Activated CD8-positive, alpha-beta memory T cell treated with anti-CD3 and anti-CD28 coated beads, Interleukin-2, amount 50 U/mL, for 24 hours (primary cell): Measurements from ENCODE around the gene DLGAP5.

Experiments used
- DNase-seq: peaks from one replicate; pipeline ENCODE4 v3.0.0-alpha.2; 2020; ENCODE audit errors: extremely low read depth

Gene DLGAP5

DNA sequence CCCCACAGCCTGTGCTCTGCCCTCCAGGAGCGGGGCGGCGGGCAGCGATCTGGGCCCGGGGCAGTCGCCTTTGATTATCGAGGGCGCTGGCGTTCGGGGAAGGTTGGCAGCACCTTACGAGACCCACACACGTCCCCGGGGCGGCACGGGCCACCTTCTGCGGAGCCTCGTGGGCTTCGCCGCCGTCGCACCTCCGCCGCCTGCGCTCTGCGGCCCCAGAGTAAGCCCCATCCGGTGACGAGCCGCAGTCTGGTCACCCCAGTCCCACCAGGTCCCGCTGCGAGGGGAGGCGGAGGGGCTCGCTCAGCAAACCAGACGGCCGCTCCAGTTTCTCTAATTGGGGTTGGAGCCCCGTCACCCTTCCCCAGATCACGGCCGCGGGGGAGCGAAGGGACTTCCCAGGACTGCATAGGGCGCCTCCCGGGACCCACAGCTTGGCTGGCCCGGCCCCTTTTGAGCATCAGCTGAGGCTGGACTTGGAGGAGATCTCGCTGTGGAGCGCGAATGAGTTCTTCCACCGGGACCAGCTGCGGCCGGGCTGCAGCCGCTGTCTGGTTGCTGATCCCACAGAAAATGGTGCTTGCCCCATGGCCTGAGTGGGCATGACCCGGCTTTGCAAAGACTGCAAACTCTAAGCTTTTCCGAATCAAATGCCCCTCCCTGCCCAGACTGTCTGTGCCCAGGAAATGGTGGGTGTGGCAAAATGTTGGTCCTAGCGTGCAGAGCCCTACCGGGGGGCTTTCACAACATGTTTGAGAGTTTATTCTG lies 61.8 kb downstream of the DLGAP5 start:
- DNase-seq: no peak

DNA sequence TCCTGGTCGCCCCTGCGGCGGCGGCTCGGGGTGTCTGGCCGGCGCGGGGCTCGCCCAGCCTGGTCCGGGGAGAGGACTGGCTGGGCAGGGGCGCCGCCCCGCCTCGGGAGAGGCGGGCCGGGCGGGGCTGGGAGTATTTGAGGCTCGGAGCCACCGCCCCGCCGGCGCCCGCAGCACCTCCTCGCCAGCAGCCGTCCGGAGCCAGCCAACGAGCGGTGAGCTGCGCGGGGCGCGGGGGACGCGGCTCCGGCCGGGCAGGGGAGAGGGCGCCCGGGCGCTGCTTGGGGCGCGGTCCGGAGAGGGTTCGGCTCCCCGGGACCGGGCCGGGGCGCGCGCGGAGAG lies 62.3 kb downstream of the DLGAP5 start, which contains the start of gene LGALS3:
Gene LGALS3 (plus strand): TSS at position 167 of the 342 bp plus-strand sequence. CDS start 8,122 bp downstream, outside the sequence.
- DNase-seq: no peak

DNA sequence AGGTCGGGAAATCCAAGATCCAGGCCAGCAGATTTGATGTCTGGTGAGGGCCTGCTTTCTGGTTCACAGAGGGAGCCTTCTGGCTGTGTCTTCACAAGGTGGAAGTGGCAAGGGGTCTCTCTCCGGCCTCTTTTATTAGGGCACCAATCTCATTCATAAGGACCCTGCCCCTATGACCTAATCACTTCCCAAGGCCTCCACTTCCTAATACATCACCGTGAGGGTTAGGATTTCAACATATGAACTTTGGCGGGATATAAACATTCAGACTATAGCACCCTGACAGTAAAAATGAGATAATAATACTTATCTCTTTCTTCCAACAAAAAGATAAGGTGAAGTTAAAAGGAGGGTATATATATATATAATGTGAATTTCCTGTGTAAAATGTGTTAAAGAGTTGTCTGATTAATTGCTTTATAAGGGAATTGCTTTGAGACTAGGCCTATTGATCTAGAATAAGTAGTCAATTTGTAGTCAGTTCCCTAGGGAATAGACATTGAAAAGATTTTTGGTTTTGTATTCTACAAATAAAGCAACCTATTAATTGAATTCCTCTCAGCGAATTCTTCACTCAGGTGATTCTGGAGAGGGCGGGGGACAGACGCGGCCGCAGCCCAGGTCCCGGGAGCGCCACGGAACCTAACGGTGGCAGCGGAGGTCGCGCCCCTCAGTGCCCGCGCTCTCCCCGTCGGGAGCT lies 62.8 kb downstream of the DLGAP5 start:
- no peak for DNase-seq

DNA sequence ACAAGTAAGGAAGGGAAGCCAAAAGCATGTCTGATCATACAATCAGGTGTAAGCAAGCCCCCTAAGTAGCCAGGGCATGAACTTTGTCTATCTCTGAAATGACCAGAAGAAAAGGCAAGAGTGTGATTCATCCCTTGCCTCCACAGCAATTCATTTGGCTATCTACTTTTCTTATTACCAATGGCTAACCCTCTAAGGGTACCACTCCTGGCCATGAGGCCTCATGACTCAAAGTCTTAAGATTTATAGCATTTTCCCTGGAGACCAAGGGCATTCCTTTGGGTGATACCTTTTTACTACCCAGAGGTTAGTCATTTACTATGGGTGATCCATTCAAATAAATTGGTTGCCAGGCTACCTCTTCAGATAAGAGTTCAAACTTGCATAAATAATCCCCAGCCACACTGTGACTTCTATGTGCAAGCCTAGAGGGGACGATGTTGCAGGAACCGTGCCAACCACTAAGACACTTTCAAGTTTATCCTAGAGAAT lies 63.9 kb downstream of the DLGAP5 start:
- DNase-seq: no peak

DNA sequence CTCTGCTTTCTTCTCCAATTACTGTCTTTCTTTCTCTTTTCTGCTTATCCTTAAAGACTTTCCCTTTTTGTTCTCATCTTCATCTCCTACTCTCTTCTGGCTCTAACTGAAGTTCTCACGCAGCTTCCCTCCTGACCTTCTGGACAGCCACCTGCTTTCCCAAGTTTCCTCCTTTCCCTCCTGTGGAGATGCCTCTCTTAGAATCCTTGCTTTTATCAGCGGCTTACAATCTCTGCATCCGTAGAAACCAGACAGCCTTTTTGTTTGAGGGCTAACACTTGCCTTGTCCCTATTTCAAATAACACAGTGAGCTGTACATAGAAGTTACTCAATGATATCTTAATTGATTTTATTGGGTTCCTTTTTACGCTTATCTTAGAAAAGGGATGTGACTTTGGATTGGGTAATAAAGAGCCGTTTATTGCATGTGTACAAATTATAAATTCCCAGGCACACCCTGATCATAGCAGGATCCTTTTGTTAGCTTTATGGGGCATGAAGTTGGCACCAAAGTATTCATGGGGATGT lies 64.4 kb downstream of the DLGAP5 start:
- DNase-seq: no peak

DNA sequence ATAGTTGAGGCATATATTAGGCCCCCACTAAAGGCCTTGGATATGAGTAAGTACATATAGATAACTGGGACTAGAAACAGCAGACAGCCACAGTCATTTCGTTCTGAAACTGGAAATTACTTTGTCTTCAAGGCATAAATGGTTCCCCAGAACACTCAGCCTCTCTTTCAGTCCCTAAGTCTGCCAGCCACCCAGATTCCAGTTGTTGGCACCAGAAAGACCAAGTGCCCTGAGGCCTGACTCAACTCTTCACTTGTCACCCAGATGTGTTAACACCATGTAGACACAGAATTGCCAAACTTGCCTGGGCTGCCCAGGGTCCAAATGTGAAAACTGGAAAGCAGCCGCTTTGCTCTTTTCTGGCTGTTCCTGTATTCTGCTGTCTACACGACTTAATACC lies 65.4 kb downstream of the DLGAP5 start:
- no peak for DNase-seq

DNA sequence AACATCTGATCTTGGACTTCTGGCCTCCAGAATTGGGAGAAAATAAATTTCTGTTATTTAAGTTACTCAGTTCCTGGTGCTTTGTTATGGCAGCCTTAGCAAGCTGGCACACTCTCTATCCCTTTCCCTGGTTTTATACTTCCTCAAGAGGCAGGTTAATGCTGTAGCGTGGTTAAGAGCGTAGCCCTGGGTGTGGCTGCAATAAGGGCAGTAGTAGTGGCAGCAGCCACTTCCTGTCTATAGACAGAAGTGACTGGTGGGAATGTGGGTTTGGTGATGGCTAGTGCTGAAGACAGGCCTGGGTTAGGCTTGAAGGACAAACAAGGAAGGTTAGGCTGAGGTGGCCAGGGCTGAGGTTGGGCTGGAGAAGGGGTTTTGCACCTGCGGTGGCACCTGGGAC lies 66.0 kb downstream of the DLGAP5 start:
- no peak for DNase-seq

DNA sequence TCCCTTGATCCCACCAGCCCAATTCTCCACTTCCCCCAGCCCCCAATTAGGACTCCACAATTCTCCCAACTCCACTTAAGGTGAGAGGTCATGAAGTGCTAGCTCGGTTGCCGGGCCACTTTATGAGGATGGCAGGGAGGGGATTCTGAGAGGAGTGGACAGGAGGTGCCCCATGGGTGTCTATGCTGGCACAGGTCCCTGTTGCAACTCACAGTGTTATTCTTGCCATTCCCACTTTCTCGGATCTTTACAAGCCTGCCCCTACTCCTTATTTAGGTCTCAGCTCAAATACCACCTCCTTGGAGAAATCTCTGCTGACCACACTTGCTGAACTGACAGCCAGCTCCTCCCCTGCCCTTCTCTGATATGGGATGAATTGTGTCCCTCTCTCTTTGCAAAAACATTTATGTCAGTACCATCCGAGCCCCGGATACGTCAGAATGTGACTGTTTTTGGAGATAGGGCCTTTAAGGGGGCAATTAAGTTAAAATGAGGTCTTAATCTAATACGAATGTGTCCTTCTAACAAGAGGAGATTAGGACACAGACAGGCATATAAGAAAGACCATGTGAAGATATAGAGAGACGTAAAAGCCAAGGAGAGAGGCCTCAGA lies 66.5 kb downstream of the DLGAP5 start:
- no peak for DNase-seq

DNA sequence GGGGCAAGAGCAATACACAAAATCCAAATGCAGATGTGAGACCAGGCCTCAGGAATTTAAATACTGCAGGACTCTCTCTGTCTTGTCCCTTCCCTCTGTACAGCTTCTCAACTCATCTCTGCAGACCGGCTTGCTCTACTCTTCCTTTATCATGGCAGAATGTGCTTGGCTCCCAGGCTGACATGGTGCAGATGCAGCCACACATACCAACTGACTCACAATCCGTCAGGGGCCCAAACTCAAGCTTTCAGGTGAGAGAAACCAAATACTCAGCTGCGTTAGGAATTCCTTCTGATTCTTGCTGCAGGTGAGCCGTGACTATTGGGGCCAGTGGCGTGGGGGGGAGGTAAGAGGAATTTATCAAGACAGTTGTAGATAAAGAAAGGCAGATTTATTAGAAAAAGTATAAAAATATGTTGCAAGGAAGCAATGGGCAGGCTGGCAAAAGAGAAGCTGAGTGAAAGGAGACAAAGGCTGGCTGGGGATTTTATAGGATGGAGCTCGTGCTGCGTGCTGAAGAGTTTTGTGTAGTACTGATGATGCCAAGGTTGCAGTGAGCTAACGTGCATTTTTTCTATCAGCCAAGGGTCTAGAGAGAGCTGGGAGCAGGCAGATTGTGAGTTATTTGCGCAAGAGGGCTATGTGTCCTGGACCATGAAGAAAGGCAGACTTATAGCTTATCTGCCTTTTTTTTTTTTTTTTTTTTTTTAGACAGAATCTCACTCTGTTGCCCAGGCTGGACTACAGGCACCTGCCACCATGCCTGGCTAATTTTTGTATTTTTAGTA lies 67.3 kb downstream of the DLGAP5 start:
- DNase-seq: no peak

DNA sequence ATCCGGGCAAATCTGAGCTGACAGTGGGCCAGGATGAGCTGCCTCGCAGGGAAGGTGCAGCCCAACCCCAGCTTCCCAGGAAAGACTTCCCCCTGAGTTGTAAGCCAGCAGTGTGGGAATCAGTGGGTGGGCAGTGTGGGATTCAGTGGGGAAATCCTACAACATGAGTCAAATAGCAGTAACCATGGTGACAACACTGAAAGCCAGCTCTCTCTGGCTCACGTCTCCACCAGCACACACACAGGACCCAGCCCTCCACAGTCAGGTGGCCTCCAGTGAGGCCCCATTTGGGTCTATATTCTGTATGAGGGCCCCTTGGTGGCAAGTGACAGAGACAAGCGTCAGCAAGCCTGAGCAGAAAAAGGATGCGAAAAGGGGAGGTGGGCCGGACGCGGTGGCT lies 68.3 kb downstream of the DLGAP5 start:
- DNase-seq: no peak

DNA sequence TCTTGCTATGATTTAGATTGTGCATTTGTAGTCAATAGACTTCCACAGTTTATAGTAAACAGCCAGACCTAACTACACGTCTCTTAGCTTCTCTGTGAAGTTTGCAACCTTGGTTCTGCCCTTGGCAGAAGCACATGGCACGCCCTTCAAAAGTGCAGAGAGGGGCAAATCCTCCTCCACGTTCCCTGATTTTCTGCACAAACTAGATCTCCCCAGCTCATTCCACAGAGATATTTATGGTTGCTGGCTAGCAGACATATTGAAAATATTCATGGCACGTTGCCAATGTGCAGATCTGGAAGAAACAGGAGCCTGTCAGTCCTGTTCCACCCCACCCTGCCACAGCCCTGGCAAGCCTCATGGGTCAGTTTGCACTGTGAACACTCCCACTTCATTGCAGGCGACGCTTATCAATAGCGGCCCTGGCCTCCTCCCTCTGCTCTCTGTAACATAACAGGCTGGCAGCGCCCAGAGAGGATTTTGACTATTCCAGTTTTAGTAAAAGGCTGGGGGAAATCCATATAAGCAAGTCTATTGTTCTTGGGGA lies 68.9 kb downstream of the DLGAP5 start:
- no peak for DNase-seq

DNA sequence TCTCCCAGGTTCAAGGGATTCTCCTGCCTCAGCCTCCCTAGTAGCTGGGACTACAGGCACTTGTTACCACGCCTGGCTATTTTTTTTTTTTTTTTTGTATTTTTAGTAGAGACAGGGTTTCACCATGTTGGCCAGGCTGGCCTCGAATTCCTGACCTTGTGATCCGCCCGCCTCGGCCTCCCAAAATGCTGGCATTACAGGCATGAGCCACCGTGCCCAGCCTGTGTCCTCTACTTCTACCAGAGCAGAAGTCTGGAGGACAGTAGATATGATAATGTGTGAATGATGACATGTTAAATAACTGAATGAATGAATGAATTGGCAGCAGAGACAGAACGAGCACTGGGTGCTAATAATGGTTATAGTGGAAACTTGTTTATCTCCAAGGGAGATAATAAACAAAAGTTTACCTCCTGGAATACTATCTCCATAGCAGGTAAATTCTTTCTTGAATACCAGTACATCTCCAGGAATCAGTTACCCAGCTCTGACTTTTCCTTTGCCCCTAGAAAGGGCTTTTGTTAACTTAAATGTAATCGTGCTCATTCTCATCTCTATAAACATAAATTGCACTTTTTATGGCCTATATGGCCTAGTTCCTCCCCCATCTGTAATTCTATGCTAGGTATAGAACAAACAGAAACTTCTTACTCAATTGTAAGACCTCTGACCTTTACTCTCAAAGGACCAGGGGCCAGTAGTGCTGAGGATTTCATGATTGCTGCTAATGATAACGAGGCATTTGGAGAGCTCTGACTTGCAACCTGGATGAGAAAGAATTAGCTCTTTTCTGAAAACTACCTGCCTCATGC lies 69.6 kb downstream of the DLGAP5 start:
- no peak for DNase-seq

DNA sequence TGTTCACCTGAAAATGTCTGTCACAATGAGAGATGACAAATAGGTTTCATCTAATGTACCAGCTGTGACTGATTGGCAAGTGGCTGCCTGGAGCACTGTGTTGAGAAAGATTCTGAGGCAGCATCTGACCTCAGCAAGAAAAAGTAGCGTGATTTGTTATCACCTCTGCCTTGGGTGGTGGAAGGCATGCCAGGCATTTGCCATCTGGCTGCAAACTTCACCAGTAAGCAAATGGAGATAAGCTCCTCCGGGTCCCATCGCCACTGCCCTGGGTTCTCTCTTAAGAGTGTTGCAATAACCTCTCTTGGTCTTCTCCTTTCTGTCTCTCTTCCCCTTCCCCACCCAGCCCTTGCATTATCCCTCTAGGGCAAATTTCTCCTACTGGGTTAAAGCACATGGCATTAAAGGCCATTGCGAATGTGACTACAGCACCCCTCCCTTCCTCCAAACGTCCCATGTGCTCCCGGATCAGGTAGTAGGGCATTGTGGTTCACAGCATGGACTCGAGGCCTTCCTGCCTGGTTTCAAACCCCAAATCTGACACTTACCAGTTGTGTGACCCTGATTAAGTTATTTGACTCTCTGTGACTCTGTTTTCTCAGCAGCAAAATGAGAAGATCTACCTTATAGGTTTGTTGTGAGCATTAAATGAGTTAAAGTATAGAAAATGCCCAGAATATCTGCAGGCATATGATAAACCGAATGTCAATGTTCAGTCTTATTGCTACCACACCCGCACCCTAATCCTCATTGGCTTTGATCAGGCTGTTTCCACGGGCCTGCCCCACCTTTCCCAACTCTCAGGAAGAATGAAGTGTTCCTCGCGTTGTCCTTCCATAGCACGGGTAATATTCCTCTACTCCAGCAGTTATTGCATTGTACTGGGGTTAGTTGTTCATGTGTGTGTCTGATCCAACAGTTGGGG lies 70.6 kb downstream of the DLGAP5 start:
- DNase-seq: no peak

DNA sequence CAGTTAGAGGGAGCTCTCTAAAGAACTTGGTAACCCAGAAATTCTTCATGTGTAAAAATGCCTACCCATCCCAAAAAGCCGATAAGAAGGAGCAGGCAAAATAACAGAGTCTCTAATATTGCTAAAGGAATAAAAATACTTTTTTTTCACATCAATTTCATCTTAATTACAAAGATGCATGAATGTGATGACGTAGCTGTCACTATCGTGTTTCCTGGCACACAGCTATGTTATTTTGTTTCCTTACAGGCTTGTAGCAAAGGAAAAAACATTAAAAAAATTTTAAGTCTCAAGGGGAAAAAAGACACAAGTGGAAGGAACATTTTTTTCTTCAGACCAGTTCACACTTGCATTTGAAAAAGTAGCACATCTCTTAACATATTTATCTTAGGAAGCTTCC lies 72.6 kb downstream of the DLGAP5 start:
- DNase-seq: no peak

DNA sequence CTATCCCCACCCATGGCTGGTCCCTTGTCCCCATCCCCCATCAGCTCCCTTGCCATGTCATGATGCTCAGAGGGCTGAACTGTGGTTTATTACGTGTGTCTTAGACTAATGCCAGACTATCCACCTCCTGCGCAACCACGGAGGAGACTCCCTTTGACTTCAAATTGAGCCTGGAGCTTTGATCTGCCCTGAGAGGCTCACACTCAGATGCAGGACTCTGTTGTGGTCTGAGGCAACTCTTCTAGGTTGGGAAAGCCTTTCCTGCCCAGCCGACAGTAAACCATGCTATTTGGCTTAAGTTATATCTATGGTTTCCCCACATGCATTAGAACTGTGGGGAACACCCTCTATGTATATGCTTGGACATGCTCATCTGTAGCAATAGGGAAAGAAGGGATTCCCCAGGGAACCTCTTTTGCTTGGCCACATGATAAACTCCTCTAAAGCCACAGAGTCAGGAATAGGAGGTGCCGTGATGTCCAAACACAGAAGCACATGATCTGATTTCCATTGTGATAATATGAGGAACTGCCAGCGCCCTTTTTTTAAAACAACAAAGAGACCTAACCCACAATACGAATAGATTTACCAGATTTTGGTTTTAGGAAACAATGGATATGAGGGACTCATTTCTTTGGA lies 73.5 kb downstream of the DLGAP5 start:
- no peak for DNase-seq

DNA sequence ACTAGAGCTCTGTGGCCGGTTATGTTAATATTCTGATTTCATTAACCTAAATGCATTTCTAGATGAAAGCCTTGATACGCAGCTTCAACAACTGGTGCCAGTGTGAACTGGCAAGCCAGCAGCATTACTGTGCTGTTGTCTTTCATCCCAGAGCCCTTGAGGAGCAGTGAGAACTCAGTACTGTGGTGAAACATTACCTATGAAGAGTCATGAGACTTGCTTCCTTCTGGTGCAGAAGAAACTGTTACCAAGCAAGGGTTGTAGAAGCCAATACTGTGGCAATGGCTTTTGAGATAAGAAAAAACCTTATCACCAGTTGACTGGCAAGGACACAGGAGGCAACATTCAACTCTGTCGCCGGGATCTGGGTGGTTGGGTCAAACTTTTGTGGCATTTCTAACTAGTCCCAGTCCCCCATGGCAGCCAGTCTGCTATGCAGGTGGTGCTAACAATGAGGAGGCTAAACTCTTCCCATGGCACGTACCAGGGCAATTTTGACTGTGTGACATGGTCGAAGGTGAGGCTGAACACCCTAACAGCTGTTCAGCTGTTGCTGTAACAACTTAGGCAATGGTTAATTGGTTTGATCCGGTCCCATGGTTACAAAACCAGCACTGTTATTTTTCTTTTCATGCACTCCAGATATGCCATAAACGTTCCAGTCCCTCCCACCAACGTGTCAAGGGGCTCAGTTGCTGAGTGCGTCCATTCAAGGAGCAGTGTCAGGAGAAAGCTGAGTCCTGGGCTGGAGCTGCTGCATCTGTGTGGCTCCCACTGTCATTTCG lies 74.9 kb downstream of the DLGAP5 start:
- DNase-seq: no peak

DNA sequence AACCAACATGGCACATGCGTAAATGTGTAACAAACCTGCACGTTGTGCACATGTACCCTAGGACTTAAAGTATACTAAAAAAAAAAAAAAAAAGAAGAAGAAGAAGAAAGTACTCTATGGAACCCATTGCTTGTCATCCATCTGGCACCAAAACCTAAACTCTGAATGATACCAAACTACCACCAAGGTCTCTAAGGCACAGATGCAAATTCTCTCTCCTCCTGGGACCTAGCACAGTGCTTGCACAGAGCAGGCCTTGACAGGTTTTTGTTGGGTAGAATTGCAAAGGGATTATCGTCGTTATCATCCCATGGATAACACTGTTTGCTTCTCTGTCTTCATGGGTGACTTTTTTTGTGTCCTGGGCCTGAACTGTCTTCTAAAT lies 75.5 kb downstream of the DLGAP5 start:
- no peak for DNase-seq

DNA sequence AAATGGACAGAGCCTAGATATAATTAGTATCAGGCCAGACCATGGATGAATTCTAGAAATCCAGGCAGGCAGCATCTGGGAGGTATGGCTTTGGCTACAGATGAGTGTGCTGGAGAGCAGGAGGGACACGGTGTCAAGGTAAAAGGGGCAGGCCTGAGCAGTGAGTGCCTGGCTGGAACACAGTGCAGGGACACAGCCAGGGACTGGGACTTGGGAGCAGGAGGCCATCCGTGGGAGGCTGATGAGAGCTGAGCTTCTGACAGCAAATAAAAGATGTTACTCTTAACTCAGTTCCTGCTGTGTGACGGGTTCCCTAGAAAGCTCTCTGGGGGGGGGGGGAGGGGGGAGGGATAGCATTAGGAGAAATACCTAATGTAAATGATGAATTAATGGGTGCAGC lies 75.9 kb downstream of the DLGAP5 start:
- no peak for DNase-seq
